HCT116 (cell line): ENCODE measurements around the gene TYW1. TPM values are rescaled to one million over a fixed set of nuclear protein-coding genes. Genes with fewer than 3 reads are reported as not detected.
"Not testable (repeated sequence)": the region's sequence is repeated elsewhere in the genome, so short reads cannot be mapped to it uniquely, and the experiment has no call there.

Source experiments
- ATAC-seq: fragments of 200-7000 bp; cut with Tn5 transposase; 2 replicates; pipeline ENCODE4 v1.9.1; 2020; ENCODE audit warnings: mild to moderate bottlenecking, moderate library complexity
- BruUV-seq: library from RNA; stranded (reverse); fragments of 400-500 nt; replicated peaks from 2 replicates; lab custom pipeline; 2021; lab: Mats Ljungman, UMichigan
- CTCF ChIA-PET: fragments of 300-600 bp; sonication (Branson Sonifier 250); formaldehyde crosslinking; loops from one replicate; lab custom pipeline; 2021; ENCODE audit warnings: antibody characterized with exemption; lab: Charles Lee
- POLR2A ChIA-PET: fragments of 300-600, 350-600 bp; sonication (Branson Sonifier 250); formaldehyde crosslinking; loops from one replicate; lab custom pipeline; 2021; ENCODE audit warnings: antibody characterized with exemption; lab: Charles Lee
- RAD21 ChIA-PET, 2 experiments: fragments of 300-600 bp; sonication (Branson Sonifier 250); formaldehyde crosslinking; loops; one replicate each; lab custom pipeline; 2023; ENCODE audit warnings: low total read pairs in 2 of 2; ENCODE audit not compliant: uncharacterized antibody in 2 of 2, unreplicated experiment in 2 of 2, low non-redundant PET in 1 of 2; lab: Charles Lee
- DNase-seq: peaks from one replicate; pipeline ENCODE4 v3.0.0-alpha.2; 2010; ENCODE audit warnings: low read depth, low spot score
- H2AFZ ChIP-seq: fragments of 200-600 bp; shearing (Covaris generic), sonication (generic); 2 replicates; pipeline ENCODE4 v1.6.1; 2017; ENCODE audit warnings: low read depth, mixed run types, mixed read lengths, antibody characterized with exemption, low read length; ENCODE audit not compliant: poor library complexity, severe bottlenecking
- H3K27ac ChIP-seq: 2 replicates; pipeline ENCODE4 v1.5.1; 2012; ENCODE audit warnings: low read depth, low read length
- H3K27me3 ChIP-seq: fragments of 200-600 bp; sonication (generic); 2 replicates; pipeline ENCODE4 v1.6.1; 2016; ENCODE audit warnings: mixed run types, low read length, mixed read lengths; ENCODE audit not compliant: insufficient read depth
- H3K36me3 ChIP-seq, 2 experiments: fragments of 200-500 bp in 1 of 2; fragments of 200-600 bp in 1 of 2; sonication (Bioruptor generic) in 1 of 2; sonication (generic) in 1 of 2; 2 replicates each; pipeline versions ENCODE4 v1.5.1 to v1.6.1; 2014 to 2016; ENCODE audit warnings: low read length in 2 of 2, inconsistent platforms in 1 of 2, mixed read lengths in 1 of 2, mixed run types in 1 of 2; ENCODE audit not compliant: insufficient read depth in 2 of 2, control insufficient read depth in 1 of 2
- H3K4me1 ChIP-seq, 2 experiments: fragments of 200-600 bp in 1 of 2; sonication (generic) in 1 of 2; 2 replicates each; pipeline versions ENCODE4 v1.5.1 to v1.6.1; 2012 to 2017; ENCODE audit warnings: low read length in 2 of 2, inconsistent platforms in 1 of 2, mild to moderate bottlenecking in 1 of 2, mixed read lengths in 1 of 2, mixed run types in 1 of 2, moderate library complexity in 1 of 2; ENCODE audit not compliant: insufficient read depth in 2 of 2, control insufficient read depth in 1 of 2
- H3K4me2 ChIP-seq: fragments of 200-600 bp; sonication (generic); 2 replicates; pipeline ENCODE4 v1.6.1; 2017; ENCODE audit warnings: mixed run types, low read length, mixed read lengths
- H3K4me3 ChIP-seq, 2 experiments: fragments of 200-600 bp in 1 of 2; sonication (generic) in 1 of 2; replicated peaks in 1 of 2; 2 replicates each; pipeline ENCODE4 v1.5.1; 2011 to 2016; ENCODE audit warnings: low read length in 2 of 2, control low read depth in 1 of 2, low read depth in 1 of 2, mild to moderate bottlenecking in 1 of 2, mixed read lengths in 1 of 2, mixed run types in 1 of 2
- H3K79me2 ChIP-seq: fragments of 200-600 bp; sonication (generic); 2 replicates; pipeline ENCODE4 v1.6.1; 2017; ENCODE audit warnings: mild to moderate bottlenecking, mixed run types, low read length, moderate library complexity, mixed read lengths; ENCODE audit not compliant: insufficient read depth
- H3K9ac ChIP-seq: fragments of 200-600 bp; sonication (generic); 2 replicates; pipeline ENCODE4 v1.6.1; 2016; ENCODE audit warnings: low read length, mixed read lengths
- H3K9me2 ChIP-seq: fragments of 200-600 bp; sonication (generic), shearing (Covaris generic); 2 replicates; pipeline ENCODE4 v1.6.1; 2017; ENCODE audit warnings: mixed run types, mild to moderate bottlenecking, moderate library complexity; ENCODE audit not compliant: insufficient read depth
- H3K9me3 ChIP-seq, 2 experiments: fragments of 200-500 bp in 1 of 2; fragments of 200-600 bp in 1 of 2; sonication (Bioruptor generic) in 1 of 2; sonication (generic) in 1 of 2; 2 replicates each; pipeline ENCODE4 v1.6.1; 2014 to 2017; ENCODE audit warnings: low read length in 2 of 2, mixed read lengths in 2 of 2, inconsistent platforms in 1 of 2, low read depth in 1 of 2, mild to moderate bottlenecking in 1 of 2, mixed run types in 1 of 2, moderate library complexity in 1 of 2; ENCODE audit not compliant: control insufficient read depth in 1 of 2, insufficient read depth in 1 of 2
- H4K20me1 ChIP-seq: fragments of 200-600 bp; sonication (generic), shearing (Covaris generic); 2 replicates; pipeline ENCODE4 v1.6.1; 2017; ENCODE audit warnings: mixed run types, mild to moderate bottlenecking, moderate library complexity; ENCODE audit not compliant: insufficient read depth
- intact Hi-C: fragments of 100-400 bp; cut with micrococcal nuclease; formaldehyde crosslinking; loops from 2 replicates; pipeline ENCODE4 v1.10.0; 2022
- total RNA-seq: library from RNA; stranded (reverse); gene quantifications from one replicate; pipeline ENCODE4 v1.2.1, GENCODE V29; 2021; ENCODE audit not compliant: unreplicated experiment

The TYW1 gene
- total RNA-seq, 1 experiment from 2014 or later: 16.6 TPM

GRCh38 chr7:67184912-67185659, 188.5 kb downstream of the TYW1 start:
- H3K9me2 ChIP-seq, H3K4me1 ChIP-seq, H3K36me3 ChIP-seq, DNase-seq, POLR2A ChIA-PET, RAD21 ChIA-PET, ATAC-seq, CTCF ChIA-PET, H3K4me3 ChIP-seq, H3K27me3 ChIP-seq, H3K79me2 ChIP-seq, H3K9ac ChIP-seq, H3K9me3 ChIP-seq, H2AFZ ChIP-seq, H3K27ac ChIP-seq, H3K4me2 ChIP-seq, intact Hi-C loops, BruUV-seq, H4K20me1 ChIP-seq: not testable (repeated sequence)

- H3K9me3 ChIP-seq, H4K20me1 ChIP-seq, CTCF ChIA-PET, H3K27ac ChIP-seq, intact Hi-C loops, DNase-seq, H3K36me3 ChIP-seq, H3K9ac ChIP-seq, RAD21 ChIA-PET, ATAC-seq, POLR2A ChIA-PET, H2AFZ ChIP-seq, H3K4me1 ChIP-seq, H3K9me2 ChIP-seq, H3K27me3 ChIP-seq, BruUV-seq, H3K4me2 ChIP-seq, H3K4me3 ChIP-seq, H3K79me2 ChIP-seq: not testable (repeated sequence)
Measured at GRCh38 chr7:67185660-67186129, 189.1 kb downstream of the TYW1 start.

- DNase-seq, H2AFZ ChIP-seq, H3K4me2 ChIP-seq, H4K20me1 ChIP-seq, CTCF ChIA-PET, H3K4me1 ChIP-seq, H3K4me3 ChIP-seq, H3K27me3 ChIP-seq, H3K9me2 ChIP-seq, ATAC-seq, H3K9me3 ChIP-seq, POLR2A ChIA-PET, H3K79me2 ChIP-seq, intact Hi-C loops, H3K36me3 ChIP-seq, RAD21 ChIA-PET, H3K27ac ChIP-seq, BruUV-seq, H3K9ac ChIP-seq: not testable (repeated sequence)
Measured at GRCh38 chr7:67189160-67189559, 192.5 kb downstream of the TYW1 start.

- H3K36me3 ChIP-seq, H3K9me2 ChIP-seq, POLR2A ChIA-PET, RAD21 ChIA-PET, ATAC-seq, H3K4me3 ChIP-seq, intact Hi-C loops, BruUV-seq, H4K20me1 ChIP-seq, H2AFZ ChIP-seq, DNase-seq, H3K79me2 ChIP-seq, H3K9me3 ChIP-seq, H3K27ac ChIP-seq, H3K27me3 ChIP-seq, H3K9ac ChIP-seq, H3K4me2 ChIP-seq, H3K4me1 ChIP-seq, CTCF ChIA-PET: not testable (repeated sequence)
Measured at GRCh38 chr7:67189801-67190465, 193.3 kb downstream of the TYW1 start.
